Ovary (tissue), 9 donors: ENCODE data around the gene OGFOD2. TPM values are rescaled to one million over a fixed set of nuclear protein-coding genes. Genes with fewer than 3 reads are reported as not detected.

Experiments used
- DNase-seq, 5 donors: peaks; one replicate each; pipeline ENCODE4 v3.0.0-alpha.2; 2019 to 2020
- H3K27ac ChIP-seq, 2 donors: fragments of 200-600 bp; one replicate each; pipeline versions ENCODE4 v1.5.1 to v1.8.0; 2019 to 2022
- H3K27me3 ChIP-seq: fragments of 200-600 bp; one replicate; pipeline ENCODE4 v1.8.0; 2022
- H3K36me3 ChIP-seq: fragments of 200-600 bp; sonication (generic); one replicate; pipeline ENCODE4 v1.5.1; 2019
- H3K4me1 ChIP-seq: one replicate; pipeline ENCODE4 v1.8.1; 2013; ENCODE audit warnings: mild to moderate bottlenecking, moderate library complexity; ENCODE audit not compliant: insufficient read depth
- H3K4me3 ChIP-seq: fragments of 200-600 bp; sonication (generic); one replicate; pipeline ENCODE4 v1.5.1; 2017
- H3K9me3 ChIP-seq, 2 donors: fragments of 200-600 bp in 1 of 2; sonication (generic) in 1 of 2; one replicate each; pipeline versions ENCODE4 v1.5.1 to v1.8.1; 2013 to 2019; ENCODE audit warnings: mild to moderate bottlenecking in 1 of 2, moderate library complexity in 1 of 2
- EP300 ChIP-seq: sonication (generic); formaldehyde crosslinking; IDR thresholded peaks from one replicate; pipeline ENCODE4 v1.6.1; 2017; ENCODE audit warnings: antibody characterized with exemption
- POLR2A ChIP-seq: fragments of 450-650 bp; IDR thresholded peaks from one replicate; pipeline ENCODE4 v1.6.1; 2017; ENCODE audit warnings: antibody characterized with exemption, mild to moderate bottlenecking, moderate library complexity
- WGBS, 3 donors: extraction: QIAGEN DNeasy Blood & Tissue Kit in 1 of 3; methylation state at CpG; one replicate each; pipeline versions ENCODE4 v1.1.5 to v1.1.7; 2013 to 2017; 5-methylcytosine and 5-hydroxymethylcytosine counted together
- intact Hi-C, 4 donors: fragments of 100-400 bp; cut with DNase I; formaldehyde crosslinking; loops; one replicate each; pipeline versions ENCODE4 v1.11.0 to v1.15.1; 2022 to 2023
- polyA plus RNA-seq, 2 donors: library from polyadenylated mRNA; stranded (reverse); fragments of 200-250 nt in 1 of 2; fragments of 350-450 nt in 1 of 2; fragmentation: Illumina TruSeq in 1 of 2; extraction: RNeasy Lipid Tissue Mini Kit (QIAGEN cat#74804) in 1 of 2; gene quantifications; one replicate each; pipeline ENCODE4 v1.2.3, GENCODE V29; 2013 to 2014
- total RNA-seq, 7 donors: library from RNA; depleted of rRNA in 2 of 7; stranded (reverse); fragments of >200 nt in 2 of 7; fragmentation: NEBNext Ultra II Directional in 3 of 7; extraction: Animal tissue kit (Norgen Biotek cat#: 25700) in 3 of 7; gene quantifications; one replicate each; pipeline versions ENCODE4 v1.1.0 to v1.2.4, GENCODE V29; 2016 to 2023
- TF ChIP-seq, protein P1 (sequence below), 3 donors: fragments of 450-650 bp in 2 of 3; fragments of 200-600 bp in 1 of 3; IDR thresholded peaks; one replicate each; pipeline versions ENCODE4 v1.5.1 to v1.8.0; 2016 to 2022; ENCODE audit warnings: antibody characterized with exemption in 3 of 3, mild to moderate bottlenecking in 1 of 3
- donor health status: DM: no; HTN: no; CAD: no; lungs with moderate emphysema.
- donor health status: DM: no; HTN: no; CAD: no.
- donor health status: Bipolar disorder and iron deficiency.
- donor health status: DM: yes; HTN: yes; CAD: no.
- donor health status: DM: no; HTN: no; CAD: no.
- donor health status: DM: yes; HTN: yes; CAD: no.

Gene OGFOD2
- total and polyA plus RNA-seq, 9 donors: 1.4 to 17.6 (median 16.8) TPM

DNA sequence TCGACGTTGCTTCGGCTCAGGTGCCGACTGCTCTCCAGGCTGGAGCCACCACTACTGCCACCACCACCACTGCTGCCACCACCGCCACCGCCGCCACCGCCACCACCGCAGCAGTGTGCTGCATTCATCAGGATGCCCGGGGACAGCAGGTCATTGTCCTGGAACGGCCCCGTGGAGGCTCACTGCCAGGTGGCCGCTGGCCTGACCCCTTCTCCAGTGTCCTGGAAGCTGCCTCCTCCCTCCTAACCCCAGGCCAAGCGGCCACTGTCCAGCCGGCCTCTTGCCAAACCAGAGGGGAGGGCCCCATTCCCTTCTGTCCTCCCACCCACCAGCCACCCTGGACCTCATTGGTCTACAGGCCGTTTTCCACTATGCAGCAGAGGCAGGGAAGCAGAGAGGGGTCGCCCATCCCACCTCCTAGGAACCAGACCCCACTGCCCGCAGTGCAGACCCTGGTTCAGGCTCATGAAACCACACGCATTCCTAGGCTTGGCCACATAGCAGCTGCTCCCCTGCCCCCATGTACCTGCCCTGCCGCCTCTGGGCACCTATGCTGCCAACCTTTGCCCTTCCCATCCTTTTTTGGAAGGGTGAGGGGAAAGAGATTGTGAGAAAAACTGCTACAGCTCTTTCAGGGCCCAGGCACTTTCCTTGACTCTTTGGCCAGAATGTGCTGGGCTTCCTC, 20.6 kb downstream of the OGFOD2 start:
- intact Hi-C loops: no loop called here
- DNase-seq: peak in 2 of 5 donors; percentile 54 to 72
- no peak overlapping the region for H3K27ac ChIP-seq
- no peaks in the 10 kb centered on the region for H3K4me1 ChIP-seq
- no peaks in the 10 kb centered on the region for H3K9me3 ChIP-seq
- no peaks in the 10 kb centered on the region for H3K27me3 ChIP-seq
- TF ChIP-seq EP300: no peak
- H3K36me3 ChIP-seq: no peaks in the 10 kb centered on the region
- WGBS, 3 donors: 60 to 68% (median 61%) methylated on average over 20 of the region's 20 CpGs
- no peak overlapping the region for H3K4me3 ChIP-seq

DNA sequence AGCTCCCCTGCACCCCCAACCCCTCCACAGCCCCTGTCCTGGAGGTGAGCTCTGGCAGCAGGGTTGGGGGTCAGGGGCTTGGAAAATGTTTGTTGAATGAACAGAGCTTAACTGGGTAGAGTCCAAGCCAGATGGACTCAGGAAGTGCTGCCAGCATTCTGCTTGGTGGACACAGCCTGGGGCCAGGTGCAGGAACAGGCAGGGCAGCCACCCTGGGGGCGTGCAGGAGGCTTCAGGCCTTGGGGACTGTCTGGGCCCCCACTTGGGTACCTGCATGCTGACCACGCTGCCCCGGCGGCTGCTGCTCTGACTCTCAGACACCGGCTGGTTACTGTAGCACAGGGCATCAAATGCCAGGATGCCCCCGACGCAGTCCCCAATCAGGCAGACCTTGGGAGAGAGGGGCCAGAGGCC, 21.2 kb downstream of the OGFOD2 start:
- Histone ChIP-seq H3K27me3 (no peaks in the 10 kb centered on the region), H3K27ac (no peak overlapping the region), H3K4me1 (no peaks in the 10 kb centered on the region), H3K4me3 (no peak overlapping the region), H3K36me3 (no peaks in the 10 kb centered on the region), H3K9me3 (no peaks in the 10 kb centered on the region)
- TF ChIP-seq POLR2A: no peak
- TF ChIP-seq, protein P1, sequence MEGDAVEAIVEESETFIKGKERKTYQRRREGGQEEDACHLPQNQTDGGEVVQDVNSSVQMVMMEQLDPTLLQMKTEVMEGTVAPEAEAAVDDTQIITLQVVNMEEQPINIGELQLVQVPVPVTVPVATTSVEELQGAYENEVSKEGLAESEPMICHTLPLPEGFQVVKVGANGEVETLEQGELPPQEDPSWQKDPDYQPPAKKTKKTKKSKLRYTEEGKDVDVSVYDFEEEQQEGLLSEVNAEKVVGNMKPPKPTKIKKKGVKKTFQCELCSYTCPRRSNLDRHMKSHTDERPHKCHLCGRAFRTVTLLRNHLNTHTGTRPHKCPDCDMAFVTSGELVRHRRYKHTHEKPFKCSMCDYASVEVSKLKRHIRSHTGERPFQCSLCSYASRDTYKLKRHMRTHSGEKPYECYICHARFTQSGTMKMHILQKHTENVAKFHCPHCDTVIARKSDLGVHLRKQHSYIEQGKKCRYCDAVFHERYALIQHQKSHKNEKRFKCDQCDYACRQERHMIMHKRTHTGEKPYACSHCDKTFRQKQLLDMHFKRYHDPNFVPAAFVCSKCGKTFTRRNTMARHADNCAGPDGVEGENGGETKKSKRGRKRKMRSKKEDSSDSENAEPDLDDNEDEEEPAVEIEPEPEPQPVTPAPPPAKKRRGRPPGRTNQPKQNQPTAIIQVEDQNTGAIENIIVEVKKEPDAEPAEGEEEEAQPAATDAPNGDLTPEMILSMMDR (IDR thresholded peaks at IDR 0.05): no peak
- no peak for TF ChIP-seq EP300
- no peak for DNase-seq
- intact Hi-C loops: no loop called here
- WGBS, 3 donors: 74 to 83% (median 82%) methylated on average over 7 of the region's 7 CpGs

DNA sequence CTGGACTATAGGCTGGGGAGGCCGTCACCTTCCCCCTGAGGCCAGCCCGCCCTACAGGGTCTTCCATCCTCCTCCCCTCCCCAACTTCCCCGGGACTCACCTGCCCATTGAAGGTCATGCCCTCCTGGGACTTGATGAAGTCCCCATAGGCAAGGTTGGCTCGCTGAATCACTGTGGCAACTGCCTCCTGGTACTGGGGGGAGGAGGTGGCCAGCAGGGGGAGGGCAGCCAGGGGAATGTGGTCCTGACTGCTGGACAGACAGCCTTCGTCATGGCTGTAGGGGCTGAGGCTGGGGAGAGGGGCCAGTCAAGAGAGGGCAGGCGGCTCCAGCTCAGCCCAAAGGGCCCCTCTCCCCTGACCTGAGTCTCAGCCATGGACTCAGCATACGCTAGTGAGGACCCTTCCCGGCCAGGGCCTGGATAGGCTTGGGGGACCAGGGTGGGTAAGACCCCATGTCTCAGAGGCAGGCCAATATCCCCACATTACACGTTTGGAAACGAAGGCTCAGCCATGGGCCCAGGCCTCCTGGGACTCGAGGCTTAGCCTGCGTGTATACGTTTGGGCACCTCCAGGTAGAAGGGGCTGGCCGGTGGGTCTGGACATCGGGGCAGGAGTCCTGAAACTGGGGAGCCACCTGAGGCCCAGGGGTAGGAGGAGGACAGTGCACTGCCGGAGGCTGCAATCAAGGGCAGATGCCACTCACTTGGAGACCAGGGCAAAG, 21.7 kb downstream of the OGFOD2 start:
- no peaks in the 10 kb centered on the region for H3K9me3 ChIP-seq
- 89 to 93% (median 92%) methylated on average over 14 to 16 of the region's 16 CpGs for WGBS, 3 donors
- H3K4me3 ChIP-seq: no peak overlapping the region
- DNase-seq: no peak
- H3K4me1 ChIP-seq: no peaks in the 10 kb centered on the region
- no peaks in the 10 kb centered on the region for H3K27me3 ChIP-seq
- H3K36me3 ChIP-seq: no peaks in the 10 kb centered on the region
- no peak overlapping the region for H3K27ac ChIP-seq
- TF ChIP-seq, protein P1 (IDR thresholded peaks at IDR 0.05): no peak
- TF ChIP-seq POLR2A (no peak), EP300 (no peak)
- intact Hi-C loops: no loop called here

DNA sequence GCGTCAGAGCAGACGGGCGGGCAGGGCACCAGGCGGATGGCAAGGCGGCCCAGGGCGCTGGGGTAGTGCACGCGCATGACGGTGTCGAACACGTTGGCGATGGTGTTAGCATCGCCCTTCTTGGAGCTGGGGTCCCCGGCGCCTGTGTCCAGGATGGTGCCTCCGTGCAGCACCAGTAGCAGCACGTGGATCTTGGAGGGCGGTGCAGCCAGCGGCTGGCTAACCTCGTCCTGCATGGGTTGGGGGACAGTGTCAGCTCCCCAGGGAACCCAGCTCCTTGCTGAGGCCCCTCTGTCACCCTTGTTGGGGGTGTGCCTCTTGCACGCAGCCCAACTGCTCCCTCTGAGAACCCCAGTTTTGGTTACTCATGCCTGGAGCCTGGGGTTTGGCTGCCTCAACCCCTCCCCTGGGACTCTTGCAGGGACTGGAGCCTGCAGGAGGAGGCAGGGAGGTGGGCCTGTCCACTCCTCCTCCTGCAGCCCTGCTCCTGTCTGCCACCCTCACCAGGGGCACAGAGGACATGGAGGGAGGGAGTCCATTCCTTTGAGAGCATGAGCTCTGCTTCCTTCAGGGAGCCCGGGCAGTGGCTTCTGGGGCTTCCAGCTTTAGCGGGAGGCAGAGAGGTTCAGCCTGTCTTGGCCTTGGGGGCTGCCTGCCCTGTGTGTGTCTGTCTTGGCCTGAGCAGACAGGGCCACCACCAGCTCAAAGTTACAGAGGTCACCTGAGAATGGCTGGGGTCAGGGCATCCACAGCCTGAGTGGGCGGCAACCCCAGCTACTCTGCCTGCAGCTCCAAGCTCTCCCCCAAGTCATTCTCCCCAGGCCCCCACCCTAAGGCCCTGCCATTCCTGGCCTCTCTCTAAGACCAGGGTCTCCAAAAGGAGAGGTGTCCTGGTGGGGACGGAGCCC, 22.6 kb downstream of the OGFOD2 start:
- Histone ChIP-seq H3K4me3 (no peak overlapping the region), H3K36me3 (no peaks in the 10 kb centered on the region), H3K27me3 (no peaks in the 10 kb centered on the region), H3K27ac (no peak overlapping the region), H3K4me1 (no peaks in the 10 kb centered on the region), H3K9me3 (no peaks in the 10 kb centered on the region)
- intact Hi-C loops: no loop called here
- TF ChIP-seq, protein P1 (IDR thresholded peaks at IDR 0.05): no peak
- TF ChIP-seq POLR2A (no peak), EP300 (no peak)
- no peak for DNase-seq
- 92 to 94% (median 93%) methylated on average over 22 to 25 of the region's 25 CpGs for WGBS, 3 donors
